ENCODE data around the gene TCHHL1. TPM values are rescaled to one million over a fixed set of nuclear protein-coding genes. Genes with fewer than 3 reads are reported as not detected.
A peak's percentile ranks its signal among the peaks of the same experiment; 100 is the strongest.

The TCHHL1 gene
- total and polyA plus RNA-seq, 2 of the 13 experiments (the other 11 are each of a cell fraction or from before 2014, with no cell fraction given), result not detected

- no peak for TF ChIP-seq TSC22D2 (CRISPR knock-in tag; IDR thresholded peaks at IDR 0.05; ENCODE audit: borderline replicate concordance)
- TF ChIP-seq POLR2A (IDR thresholded peaks at IDR 0.05; ENCODE audit: insufficient read depth in 1 of 2, low read depth in 2 of 2, low read length in 2 of 2), result peak; percentile 66 to 68
- TF ChIP-seq TOPORS (CRISPR knock-in tag; IDR thresholded peaks at IDR 0.05), result no peak
- TF ChIP-seq KLF12 (CRISPR knock-in tag; IDR thresholded peaks at IDR 0.05; ENCODE audit: borderline replicate concordance), result peak; percentile 68; the same call in 1 of the 2 replicates
- no peak; the same call in 1 of the 2 replicates for TF ChIP-seq CREM (IDR thresholded peaks at IDR 0.05)
- no peak for TF ChIP-seq CREM (CRISPR knock-in tag; IDR thresholded peaks at IDR 0.05)
- TF ChIP-seq ZNF772 (CRISPR knock-in tag; IDR thresholded peaks at IDR 0.05), result no peak
- peak; percentile 96 for TF ChIP-seq XRCC5 (optimal IDR thresholded peaks at IDR 0.05; ENCODE audit: low read length)
- TF ChIP-seq ZNF770 (CRISPR knock-in tag; IDR thresholded peaks at IDR 0.05), result peak; percentile 51; the same call in 1 of the 2 replicates
- no peak for TF ChIP-seq RBM22 (optimal IDR thresholded peaks at IDR 0.05; ENCODE audit: low read length)
- TF ChIP-seq PRDM4 (CRISPR knock-in tag; IDR thresholded peaks at IDR 0.05; ENCODE audit: borderline replicate concordance), result no peak
- TF ChIP-seq HNF4A (CRISPR knock-in tag; IDR thresholded peaks at IDR 0.05), result no peak
- TF ChIP-seq RFX5 (IDR thresholded peaks at IDR 0.05; ENCODE audit: low read depth, low read length), result no peak
- TF ChIP-seq PHF21A (CRISPR knock-in tag; IDR thresholded peaks at IDR 0.05), result peak; percentile 38; the same call in 1 of the 2 replicates
- peak; percentile 28; the same call in 1 of the 2 replicates for TF ChIP-seq ZNF331 (CRISPR knock-in tag; IDR thresholded peaks at IDR 0.05)
- no peak for TF ChIP-seq ZFP37 (CRISPR knock-in tag; IDR thresholded peaks at IDR 0.05; ENCODE audit: borderline replicate concordance)
- TF ChIP-seq ZBTB8A (CRISPR knock-in tag; IDR thresholded peaks at IDR 0.05; ENCODE audit: borderline replicate concordance, low read depth), result no peak
- TF ChIP-seq ZNF556 (CRISPR knock-in tag; IDR thresholded peaks at IDR 0.05; ENCODE audit: borderline replicate concordance), result no peak
- no peak for TF ChIP-seq NR2F2 (IDR thresholded peaks at IDR 0.05; ENCODE audit: borderline replicate concordance, low read depth)
- TF ChIP-seq NONO (IDR thresholded peaks at IDR 0.05), result no peak
- TF ChIP-seq NONO (CRISPR knock-in tag; conservative IDR thresholded peaks at IDR 0.05), result no peak
- no peak for TF ChIP-seq NFE2L1 (CRISPR knock-in tag; IDR thresholded peaks at IDR 0.05; ENCODE audit: borderline replicate concordance)
- no peak for TF ChIP-seq EZH2 (conservative IDR thresholded peaks at IDR 0.05; ENCODE audit: low read depth, low read length)
- TF ChIP-seq CTCF (CRISPR knock-in tag; IDR thresholded peaks at IDR 0.05), result peak; percentile 77
- peak; percentile 69 for TF ChIP-seq PHF20 (CRISPR knock-in tag; IDR thresholded peaks at IDR 0.05)
- TF ChIP-seq ZFP41 (CRISPR knock-in tag; IDR thresholded peaks at IDR 0.05; ENCODE audit: borderline replicate concordance), result no peak
- TF ChIP-seq KDM6A (CRISPR knock-in tag; IDR thresholded peaks at IDR 0.05; ENCODE audit: low read depth), result no peak
Measured at GRCh38 chr1:152047730-152048415, 41.0 kb downstream of the TCHHL1 start (continued).

All from HepG2 (cell line).